Stimulated activated CD8-positive, alpha-beta memory T cell treated with anti-CD3 and anti-CD28 coated beads, Interleukin-4, amount 100 ng/mL, for 48 hours (primary cell): ENCODE results near the gene LHB.

Experiments used
- DNase-seq: peaks from one replicate; pipeline ENCODE4 v3.0.0-alpha.2; 2020

The LHB gene

DNA sequence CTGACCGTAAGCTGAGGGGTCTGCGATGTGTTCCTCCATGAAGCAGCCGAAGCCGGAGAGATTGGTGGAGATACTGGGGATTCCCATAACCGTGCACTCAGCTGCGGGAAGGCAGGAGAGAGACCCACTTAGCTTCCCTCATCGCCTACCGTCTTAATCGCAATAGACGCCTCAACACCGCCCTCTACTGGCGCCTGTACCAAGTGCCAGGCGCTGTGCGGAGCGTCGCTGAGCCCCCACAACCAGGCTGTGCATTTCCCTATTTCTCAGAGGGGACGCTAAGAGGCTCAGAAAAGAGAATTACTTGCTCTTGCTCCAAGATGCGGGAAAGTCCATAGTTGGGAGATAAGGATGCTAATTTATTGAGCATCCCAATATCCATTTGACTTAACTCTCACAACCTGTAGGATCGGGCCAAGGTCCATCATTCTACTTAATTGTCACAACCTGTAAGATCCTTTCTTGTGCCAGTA lies 45.9 kb downstream of the LHB start:
- peak; percentile 95 for DNase-seq

DNA sequence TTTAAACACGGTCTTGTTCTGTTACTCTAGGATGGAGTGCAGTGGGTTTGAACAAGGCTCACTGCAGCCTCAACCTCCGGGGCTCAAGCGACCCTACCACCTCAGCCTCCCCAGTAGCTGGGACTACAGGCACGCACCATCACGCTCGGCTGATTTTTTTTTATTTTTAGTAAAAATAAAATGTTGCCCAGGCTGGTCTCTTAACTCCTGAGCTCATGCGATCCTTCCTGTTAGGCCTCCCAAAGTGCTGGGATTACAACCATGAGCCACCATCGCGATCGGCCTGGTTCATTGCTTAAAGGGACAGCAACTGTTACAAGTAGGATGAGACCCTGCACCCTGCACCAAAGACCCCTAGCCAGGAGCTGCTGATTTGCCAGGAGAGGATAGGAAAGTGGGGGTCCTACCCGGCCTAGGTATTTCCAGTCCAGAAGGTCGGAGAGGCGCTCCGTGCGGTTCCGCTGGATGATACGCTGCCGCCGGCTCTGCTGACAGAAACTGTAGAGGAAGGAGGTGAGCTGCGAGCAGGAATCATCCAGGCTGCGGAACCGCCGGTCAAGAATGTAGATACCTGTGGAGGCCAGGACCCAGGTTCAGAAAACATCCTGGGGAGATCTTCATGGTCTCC lies 46.6 kb downstream of the LHB start:
- no peak for DNase-seq

DNA sequence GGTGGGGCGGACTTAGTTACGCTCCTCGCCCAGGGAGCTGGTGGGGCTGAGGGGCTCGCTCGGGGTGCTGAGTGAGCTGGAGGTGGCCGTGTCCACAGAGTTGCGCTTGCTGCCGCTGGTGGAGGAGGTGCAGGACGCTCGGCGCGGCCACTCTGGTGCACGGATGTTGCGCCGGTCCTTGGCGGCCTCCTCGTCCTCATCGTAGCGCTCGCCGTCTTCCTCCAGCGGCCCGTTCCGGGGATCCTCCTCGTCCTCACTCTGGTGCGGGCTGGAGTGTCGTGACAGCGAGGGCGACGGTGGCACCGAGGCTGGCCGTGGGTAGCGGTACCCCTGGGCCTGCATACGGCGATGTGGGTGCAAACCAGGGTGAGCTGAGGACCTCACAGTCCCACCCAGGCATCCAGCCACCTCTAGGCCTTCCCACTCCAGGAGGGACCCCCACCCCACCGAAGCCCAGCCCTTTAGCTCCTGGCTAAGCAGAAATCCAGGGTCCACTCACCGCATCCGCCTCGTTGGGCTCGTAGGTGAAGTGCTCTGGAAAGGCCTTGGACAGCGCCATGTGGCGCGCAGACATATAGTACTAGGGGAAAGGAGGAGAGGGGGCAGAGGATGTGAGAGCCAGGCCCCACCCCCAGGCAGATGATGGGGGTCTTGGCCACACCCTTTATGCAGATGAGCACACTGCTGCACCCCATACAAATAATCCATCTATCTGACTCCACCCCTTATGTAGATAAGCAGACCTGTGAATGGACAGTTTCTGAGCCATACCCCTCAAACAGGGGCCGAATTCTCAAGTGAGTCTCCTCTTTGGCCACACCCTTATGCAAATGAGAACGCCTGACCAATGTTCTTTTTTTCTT lies 47.4 kb downstream of the LHB start:
- no peak for DNase-seq

DNA sequence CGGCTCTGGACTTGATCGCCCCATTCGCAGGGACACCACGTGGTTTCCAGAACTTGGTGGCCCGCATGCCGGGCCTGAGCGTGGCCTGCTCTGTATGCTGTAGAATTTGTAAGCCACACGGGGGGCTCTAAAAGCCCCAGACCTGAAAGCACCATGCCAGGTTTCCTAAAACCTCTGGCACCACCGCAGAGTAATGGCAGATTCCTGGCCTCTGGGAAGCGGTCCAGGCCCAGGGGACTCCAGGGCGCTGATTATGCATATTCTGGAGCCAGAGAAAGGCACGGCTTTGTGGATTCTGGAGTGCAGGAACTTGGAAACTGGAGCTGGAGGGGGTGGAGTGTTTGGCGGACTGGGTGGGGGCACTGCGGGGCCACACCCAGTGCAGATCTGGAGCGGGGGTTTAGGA lies 48.1 kb downstream of the LHB start:
- no peak for DNase-seq

DNA sequence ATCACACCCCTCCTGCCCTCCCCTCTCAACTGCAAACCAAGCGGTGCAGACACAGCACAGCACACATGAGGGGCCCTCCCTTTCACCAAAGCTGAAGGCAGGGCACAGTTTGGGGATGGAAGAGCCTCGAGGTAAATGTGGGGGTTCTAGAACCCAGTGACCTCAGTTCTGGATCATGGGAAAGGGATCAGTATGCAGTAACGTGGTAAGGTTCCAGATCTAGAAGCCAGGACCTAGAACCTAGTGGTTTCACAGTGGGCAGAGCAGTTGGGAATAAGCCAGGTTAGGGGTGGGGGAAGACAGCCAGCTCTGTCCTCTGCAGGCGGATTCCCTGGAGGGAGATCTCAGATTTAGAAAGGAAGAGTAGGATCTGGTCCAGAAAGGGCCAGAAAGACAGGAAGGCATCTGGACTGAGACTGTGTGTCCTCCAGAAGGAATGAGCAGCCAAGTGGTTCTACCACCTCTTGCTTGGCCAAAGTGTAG lies 48.7 kb downstream of the LHB start:
- no peak for DNase-seq

DNA sequence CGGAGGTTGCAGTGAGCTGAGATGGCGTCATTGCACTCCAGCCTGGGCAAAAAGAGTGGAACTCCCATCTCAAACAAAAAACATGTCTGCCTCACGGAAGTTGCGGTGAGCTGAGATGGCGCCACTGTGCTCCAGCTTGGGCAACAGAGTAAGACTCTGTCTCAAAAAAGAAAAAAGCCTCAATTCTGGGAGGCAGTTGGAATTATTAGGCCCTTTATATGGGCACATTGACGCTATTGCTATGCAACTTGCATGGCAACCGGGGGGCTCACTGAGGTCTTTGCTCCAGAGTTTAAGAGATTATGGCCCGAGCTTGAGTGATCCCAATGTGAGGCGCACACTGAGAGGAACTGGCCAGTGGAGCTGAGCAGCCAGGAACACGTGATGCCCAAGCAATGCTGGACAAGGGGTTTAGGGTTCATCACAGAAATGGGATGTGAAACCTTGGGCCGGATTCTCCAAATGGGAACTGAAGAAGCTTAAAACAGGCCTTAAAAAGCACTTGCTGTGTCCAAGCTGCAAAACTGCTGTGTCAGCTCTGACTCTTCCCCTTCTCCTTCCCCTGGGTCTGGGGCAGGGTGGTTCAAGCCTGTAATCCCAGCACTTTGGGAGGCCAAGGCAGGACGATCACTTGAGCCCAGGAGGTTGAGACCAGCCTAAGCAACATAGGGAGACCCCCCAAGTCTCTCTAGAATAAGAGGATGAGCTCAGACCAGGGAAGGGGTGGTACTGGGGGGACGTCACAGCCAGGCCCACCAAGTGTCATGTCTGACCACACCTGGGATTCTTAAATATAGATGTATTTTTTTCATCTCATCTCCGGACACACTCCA lies 49.3 kb downstream of the LHB start:
- no peak for DNase-seq

DNA sequence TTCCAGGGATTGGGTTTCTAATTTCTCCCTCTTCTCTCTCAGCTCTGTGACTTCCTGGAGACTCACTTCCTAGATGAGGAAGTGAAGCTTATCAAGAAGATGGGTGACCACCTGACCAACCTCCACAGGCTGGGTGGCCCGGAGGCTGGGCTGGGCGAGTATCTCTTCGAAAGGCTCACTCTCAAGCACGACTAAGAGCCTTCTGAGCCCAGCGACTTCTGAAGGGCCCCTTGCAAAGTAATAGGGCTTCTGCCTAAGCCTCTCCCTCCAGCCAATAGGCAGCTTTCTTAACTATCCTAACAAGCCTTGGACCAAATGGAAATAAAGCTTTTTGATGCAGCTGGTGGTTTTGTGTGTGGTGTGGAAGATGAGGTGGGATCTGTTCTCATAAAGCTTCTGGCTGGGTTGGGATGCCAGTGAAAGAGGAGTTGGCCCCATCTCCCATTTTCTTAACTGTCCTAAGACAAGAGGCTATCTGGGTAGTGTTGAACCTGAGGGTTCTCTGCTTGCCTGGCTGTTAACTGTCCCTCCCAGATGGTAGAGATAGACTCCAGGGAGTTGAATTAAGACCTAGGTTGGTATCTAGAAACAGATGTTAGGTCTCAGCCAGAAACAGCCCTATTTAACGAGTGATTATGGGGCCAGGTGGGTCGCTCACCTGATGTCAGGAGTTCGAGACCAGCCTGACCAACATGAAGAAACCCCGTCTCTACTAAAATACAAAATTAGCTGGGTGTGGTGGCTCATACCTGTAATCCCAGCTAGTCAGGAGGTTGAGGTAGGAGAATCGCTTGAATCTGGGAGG lies 50.1 kb downstream of the LHB start:
- no peak for DNase-seq
